Left renal pelvis (tissue), 4 donors: ENCODE measurements around the gene ATP6V1B1. TPM values are rescaled to one million over a fixed set of nuclear protein-coding genes. Genes with fewer than 3 reads are reported as not detected.

ENCODE experiments used
- DNase-seq, 4 donors: peaks; one replicate each; pipeline ENCODE4 v3.0.0-alpha.2; 2013; ENCODE audit warnings: low read depth in 4 of 4, low spot score in 3 of 4
- polyA plus RNA-seq, 4 donors: library from polyadenylated mRNA; unstranded; fragments of 120-200 nt; gene quantifications; one replicate each; pipeline ENCODE4 v1.2.1, GENCODE V29; 2013; ENCODE audit not compliant: insufficient read length in 4 of 4

The ATP6V1B1 gene
- polyA plus RNA-seq, 4 donors = 1.5 to 80.6 (median 64.2) TPM

DNA sequence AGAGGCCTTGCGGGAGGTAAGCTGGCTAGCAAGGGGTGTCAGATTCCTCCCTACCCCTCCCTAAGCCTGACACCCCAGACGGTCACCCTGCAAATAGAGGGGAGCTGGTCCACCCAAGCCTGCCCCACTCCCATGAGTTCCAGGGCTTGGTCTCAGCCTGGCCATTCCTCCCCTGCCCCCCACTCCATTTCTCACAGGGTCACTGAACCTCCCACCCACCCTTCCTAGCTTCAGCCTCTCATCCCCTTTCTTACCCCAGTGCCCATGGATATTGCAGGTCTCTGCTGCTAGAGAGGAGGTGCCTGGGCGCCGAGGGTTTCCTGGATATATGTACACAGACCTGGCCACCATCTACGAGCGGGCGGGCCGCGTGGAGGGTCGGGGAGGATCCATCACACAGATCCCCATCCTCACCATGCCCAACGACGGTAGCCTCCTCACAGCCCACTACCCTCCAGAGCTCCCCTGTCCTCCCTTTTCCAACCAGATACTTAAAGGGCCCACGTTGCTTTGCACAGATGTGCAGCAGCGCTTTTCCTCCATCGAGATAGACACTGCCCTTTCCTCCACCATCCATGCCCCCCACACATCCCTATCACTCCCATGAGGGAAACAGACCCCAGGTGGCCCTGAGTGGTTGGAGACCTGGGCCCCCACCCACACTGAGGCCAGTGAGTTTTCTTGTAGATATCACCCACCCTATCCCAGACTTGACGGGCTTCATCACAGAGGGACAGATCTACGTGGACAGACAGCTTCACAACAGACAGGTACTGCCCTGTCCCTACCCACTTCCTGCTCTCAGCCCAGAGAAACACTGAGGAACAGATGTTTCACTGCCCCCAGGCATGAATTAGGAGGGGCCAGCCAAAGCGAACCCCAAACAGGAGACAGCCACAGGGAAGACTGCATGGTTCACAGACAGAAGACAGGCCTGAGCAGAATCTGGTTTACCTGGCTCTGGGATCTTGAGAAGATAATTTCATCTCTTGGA is 27.5 kb downstream of the ATP6V1B1 start:
- DNase-seq = no peak

DNA sequence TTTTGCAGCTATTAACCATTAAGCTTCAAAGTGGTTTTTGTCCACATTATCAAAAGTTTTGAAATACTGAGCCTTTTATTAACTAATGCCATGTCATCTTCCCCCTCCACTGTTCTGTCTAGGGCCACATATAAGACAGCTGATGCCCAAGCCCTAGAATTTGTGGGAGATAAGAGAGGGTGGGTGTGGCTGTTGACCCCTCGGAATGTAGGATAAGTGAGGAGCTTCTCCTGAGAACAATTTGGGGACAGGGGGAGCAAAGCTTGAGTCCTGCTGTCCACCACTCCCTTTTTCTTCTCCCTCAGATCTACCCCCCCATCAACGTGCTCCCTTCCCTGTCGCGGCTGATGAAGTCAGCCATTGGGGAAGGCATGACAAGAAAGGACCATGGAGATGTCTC is 28.4 kb downstream of the ATP6V1B1 start:
- DNase-seq = no peak

DNA sequence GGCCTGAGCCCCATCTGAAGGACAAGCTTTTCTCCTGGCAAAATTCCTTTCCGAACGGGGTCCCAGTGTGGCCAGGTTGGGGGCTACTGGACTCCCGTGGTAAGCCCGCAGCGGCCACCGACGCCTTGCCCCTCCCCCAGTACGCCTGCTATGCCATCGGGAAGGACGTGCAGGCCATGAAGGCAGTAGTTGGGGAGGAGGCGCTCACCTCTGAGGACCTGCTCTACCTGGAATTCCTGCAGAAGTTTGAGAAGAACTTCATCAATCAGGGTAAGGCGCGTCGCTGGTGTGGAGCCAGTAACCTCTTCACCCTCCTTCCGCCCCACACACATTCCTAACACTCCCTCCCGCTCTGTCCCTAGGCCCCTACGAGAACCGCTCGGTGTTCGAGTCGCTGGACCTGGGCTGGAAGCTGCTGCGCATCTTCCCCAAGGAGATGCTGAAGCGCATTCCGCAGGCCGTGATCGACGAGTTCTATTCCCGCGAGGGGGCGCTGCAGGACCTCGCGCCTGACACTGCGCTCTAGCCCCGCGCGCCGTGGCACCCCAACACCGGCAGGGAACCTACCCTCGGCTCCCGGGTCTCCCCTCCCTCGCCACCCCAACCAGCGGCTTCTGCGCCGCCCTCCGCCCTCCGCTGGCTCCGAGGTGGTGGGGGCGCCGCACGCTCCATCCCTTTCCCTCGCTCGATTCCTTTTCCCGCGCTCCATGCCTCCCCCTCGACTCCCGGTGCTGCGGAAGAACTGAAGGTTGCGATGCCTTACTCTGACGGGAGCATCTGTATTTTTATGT is 29.1 kb downstream of the ATP6V1B1 start:
- DNase-seq = no peak

DNA sequence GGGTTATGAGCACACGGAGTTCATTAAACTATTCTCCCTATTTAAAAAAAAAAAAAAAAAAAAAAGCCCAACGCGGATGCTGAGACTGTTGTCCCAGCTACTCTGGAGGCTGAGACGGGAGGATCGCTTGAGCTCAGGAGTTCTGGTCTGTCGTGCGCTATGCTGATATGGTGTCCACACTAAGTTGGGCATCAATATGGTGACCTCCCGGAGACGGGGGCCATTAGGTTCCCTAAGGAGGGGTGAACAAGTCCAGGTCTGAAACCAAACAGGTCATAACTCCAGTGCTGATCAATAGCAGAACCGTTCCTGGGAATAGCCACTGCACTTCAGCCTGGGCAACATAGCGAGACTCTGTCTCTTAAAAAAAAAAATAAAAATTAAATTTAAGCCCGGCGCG is 29.8 kb downstream of the ATP6V1B1 start:
- DNase-seq = no peak

DNA sequence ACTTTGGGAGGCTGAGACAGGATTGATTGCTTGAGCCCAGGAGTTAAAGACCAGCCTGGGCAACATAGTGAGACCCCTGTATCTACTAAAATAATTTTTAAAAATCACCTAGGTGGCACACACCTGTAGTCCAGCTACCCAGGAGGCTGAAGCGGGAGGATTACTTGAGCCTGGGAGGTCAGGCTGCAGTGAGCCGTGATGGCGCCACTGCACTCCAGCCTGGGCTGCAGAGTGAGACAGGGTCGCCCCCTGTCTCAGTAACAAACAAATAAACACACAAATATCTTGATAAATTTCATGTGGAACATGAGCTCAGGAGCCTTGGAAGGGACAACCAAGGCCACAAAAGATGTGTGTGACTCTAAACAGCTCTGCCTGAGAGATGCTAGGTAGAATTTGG is 31.0 kb downstream of the ATP6V1B1 start:
- no peak for DNase-seq

DNA sequence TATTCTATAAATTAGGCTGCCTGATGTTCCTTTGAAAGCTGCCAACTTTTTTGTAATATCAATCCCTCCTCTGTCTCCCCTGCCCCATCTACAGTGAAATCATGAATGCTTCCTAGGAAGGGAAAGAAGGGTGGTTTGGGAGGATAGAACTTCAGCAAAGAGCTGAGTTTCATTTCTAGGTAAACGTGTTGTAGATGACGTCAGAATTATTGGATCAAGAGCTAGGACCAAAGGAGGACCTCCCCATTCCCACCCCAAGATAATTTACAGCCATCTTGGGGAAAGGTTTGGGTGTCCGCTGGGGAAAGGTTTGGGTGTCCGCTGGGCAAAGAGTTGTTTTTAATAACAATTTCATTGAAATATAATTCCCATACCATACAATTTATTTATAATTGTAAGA is 31.5 kb downstream of the ATP6V1B1 start:
- DNase-seq = no peak

DNA sequence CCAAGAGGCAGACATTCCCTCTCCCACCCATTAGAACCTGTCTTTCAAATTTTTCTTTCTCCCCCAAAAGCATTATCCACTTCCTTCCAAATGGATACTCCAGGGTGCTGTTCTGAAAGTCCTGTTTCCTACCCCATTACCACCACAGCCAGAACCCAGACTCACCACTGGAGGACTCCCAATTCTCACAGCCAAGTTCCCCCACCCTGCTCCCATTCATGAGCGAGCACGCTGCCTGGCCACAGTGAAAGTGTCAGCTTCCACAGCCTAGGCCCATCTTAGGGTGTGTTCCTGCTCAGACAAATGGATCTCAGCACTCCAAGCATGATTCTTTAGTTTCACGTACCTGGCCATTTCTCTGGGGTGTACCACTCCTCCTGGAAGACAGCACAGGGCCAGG is 38.9 kb downstream of the ATP6V1B1 start:
- DNase-seq = no peak

DNA sequence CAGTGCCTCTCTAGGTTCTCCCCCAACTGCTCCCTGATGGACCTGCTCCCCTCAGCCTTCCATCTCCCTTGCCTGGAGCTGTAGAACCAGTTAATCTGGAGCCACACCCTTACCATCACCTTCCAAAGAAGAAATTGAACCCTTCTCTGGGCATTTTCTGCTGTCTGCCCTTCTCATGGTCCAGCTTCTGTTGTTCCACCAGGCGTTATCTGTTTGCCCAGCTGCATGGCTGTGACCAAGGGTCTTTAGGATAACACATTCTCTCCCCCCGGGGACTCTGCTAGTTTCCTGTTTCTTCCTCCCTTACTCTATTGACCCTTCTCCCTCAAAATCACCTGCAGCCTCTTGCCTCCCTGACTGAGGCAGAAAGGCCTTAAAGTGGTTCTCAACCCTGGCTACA is 39.5 kb downstream of the ATP6V1B1 start:
- DNase-seq = no peak

DNA sequence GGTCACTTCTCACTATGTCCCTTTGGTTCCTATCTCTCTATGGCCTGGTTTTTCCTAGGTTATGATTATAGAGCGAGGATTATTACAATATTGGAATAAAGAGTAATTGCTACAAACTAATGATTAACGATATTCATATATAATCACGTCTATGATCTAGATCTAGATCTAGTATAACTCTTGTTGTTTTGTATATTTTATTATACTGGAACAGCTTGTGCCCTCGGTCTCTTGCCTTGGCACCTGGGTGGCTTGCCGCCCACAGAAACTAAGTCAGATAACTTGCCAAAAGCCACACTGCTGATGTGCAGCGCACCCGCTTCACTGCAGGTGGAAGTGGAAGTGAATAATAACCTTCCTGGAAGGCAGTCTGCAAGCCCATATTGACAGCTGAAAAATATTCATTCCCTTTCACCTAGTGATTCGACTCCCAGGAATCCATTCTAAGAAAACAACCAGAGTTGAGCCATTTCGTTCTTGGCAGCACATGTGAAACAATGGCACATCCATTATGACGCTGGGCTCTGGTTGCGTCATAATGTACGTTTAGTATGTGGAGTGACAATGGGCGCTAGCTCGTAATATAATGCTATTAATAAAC is 42.0 kb downstream of the ATP6V1B1 start:
- DNase-seq = no peak

DNA sequence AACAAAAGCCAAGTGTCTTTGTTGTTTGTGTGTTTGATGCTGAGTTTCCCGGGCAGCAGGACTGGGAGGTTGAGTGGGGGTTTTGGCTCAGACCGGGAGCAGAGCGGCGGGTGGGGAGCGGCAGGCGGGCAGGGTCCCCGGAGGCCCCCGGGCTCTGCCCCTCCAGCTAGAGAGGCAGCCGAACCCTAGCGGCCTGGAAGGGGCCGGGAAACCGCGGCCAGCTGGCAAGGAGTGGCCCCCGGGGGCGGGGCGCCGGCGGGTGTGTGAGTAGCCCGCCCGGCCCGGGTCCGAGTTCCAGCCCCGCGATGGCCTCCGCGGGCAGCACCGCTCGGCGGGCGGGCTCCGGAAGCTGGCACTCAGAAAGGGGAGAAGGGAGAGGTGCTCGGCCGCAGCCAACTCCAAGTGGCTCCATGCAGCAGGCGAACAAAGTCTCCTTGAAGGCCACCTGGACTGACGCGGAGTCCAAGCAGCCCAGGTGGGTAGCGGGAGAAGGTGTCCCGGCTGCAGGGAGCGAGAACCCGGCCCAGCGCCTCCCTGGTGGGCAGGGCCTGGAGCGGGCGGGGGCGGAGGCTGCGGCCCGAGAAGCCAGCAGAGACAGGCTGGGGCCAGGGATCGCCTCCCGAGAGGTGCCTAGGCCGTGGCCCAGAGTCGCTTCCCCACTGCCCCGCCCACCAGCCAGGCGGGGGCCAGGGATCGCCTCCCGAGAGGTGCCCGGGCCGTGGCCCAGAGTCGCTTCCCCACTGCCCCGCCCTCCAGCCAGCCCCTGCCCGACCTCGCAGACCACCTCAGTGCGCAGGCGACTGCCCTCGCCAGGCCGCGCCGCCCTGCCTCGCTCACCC is 42.9 kb downstream of the ATP6V1B1 start, which contains the start of gene ANKRD53:
Gene ANKRD53, plus strand, starts transcription at position 290 of the 839 bp plus-strand sequence. Its CDS starts 16 bp downstream, at position 306.
- DNase-seq = no peak

DNA sequence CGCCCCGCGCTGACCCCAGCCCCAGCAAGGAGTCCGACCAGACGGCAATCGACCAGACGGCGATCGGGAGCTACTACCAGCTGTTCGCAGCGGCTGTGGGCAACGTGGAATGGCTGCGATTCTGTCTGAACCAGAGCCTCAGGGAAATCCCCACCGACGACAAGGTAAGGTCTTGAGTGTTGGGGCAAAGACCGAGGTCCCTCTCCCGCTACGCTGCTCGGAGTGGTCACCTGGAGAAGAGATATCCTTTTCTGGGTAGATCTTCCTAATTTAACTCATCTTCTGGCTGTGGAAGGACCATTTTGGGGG is 43.4 kb downstream of the ATP6V1B1 start:
- no peak for DNase-seq

DNA sequence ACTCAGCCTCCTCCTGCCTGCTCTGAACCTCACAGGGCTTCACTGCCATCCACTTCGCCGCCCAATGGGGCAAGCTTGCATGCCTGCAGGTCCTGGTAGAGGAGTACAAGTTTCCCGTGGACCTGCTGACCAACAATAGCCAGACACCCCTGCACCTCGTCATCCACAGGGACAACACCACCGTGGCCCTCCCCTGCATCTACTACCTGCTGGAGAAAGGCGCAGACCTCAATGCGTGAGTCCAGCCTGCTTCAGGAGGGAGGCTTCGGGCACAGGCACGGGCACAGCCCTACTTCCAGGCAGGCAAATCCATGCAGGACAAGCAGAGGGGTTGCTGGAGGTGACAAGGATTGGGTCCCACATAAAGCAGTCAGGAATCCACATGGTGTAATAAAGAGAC is 43.9 kb downstream of the ATP6V1B1 start:
- DNase-seq = no peak

DNA sequence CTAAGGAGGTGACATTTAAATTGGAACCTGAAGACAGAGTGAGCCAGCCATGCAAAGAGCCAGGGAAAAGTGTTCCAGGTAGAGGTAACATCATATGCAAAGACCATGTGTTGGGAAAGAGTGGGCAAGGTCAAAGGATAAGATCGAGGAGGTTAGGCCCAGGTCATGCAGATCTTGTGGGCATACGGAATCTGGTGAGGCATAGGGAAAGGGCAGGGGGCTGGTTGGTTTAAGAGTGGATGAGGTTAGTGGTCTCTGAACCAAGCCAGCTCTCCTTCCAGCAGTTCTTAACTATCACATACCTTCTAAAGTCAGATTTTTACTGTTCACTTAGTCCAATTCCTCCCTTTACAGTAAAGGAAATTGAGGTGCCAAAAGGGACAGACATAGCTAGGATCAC is 45.7 kb downstream of the ATP6V1B1 start:
- no peak for DNase-seq

DNA sequence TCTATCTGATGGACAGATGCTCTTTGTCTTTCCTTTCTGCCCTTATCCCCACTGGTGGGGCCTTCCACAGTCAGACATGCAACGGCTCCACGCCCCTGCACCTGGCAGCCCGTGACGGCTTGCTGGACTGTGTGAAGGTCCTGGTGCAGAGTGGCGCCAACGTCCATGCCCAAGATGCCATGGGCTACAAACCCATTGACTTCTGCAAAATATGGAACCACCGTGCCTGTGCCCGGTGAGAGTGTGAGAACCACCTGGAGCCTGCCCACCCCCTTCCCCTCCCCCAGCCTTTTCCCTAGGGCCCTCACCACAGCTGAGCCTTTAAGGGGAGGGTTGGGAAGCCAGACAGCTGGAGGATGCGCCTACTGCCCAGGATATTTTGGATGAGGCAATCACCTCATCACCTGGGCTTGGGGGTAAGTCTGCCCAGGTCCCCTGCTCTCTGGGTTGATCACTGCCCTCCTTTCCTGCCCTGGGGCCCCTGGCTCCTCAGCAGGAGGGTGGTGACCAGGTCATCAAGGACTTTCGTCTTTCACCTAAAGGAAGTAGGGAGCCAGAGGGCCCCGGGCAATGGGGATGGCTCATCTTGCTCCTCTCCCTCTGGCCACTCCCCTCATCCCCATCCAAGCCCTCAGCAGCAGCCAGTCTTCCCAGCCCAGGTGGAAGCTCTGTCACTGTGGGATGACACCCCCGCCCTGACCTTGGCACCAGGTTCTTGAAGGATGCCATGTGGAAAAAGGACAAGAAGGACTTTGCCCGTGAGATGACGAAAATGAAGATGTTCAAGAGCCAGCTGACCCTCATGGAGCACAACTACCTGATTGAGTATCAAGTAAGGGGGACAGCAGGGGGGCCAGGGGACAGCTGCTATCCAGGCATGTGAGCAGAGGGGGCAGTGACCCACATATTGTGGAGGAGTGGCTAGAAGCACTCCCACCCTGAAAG is 46.4 kb downstream of the ATP6V1B1 start:
- DNase-seq = no peak

DNA sequence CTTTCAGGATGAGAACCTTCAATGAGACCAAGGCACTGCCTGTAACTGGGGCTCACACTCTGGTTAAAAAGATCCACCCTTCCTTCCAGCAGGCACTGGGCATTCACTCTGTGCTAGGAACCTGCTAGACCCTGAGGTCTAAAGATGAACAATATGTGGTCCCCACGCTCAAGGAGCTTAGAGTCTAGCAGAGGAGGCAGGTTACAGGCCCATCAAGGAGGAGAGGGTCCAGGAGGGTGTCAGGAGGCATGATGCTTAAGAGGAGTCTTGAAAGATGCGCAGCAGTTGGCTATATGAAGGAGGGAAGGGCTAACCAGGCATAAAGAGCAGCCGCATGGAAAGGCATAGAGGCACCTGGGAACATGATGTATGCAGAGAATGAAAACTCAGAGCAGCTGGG is 47.3 kb downstream of the ATP6V1B1 start:
- no peak for DNase-seq

DNA sequence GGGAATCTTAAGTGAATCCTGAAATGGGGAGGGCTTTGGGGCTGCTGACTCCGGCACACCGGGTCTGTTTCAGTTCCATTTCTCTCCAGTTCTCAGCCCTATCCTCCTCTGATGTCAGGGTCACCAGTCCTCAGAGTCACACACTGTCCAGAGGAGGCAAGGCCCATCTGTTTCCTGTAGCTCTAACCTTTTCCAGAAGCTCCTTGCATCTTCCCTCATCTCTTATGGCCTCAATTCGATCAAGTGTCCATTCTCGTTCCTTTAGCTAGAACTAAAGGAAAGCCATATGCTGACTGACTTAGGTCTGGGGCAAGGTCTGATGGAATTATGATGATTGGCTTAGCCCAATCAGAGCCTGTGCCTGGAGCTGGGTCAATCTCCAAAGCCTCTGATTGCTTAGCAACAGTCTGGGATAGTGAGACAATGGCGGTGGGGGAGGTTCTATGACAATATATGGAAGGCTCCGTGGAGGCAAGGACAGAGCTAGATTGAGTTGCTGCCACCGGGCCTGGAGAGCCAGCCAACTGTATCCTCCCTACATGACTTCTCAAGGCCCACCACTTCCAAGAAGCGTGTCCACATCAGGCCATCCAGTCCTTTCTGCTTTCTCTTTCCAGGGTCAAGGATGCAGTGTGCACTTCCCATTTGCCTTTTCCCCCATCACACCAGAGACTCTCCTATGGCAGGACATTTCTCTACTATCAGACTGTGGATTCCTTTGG is 48.0 kb downstream of the ATP6V1B1 start:
- no peak for DNase-seq

DNA sequence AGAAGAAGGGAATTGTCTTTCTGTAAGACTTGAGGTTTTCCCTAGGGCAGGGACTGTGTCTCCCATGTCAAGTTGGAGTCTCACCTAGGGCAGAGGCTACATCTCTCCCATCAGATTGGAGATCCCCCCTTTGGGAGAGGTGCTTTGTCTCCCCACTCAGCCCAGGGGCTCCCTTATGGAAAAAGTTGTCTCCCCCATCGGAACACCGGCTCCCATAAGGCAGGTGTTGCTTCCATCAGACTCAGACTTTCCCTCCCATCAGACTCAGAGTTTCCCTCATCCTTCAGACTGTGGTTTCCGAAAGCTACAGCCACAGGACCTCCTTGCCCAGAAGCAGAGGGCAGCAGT is 48.5 kb downstream of the ATP6V1B1 start:
- no peak for DNase-seq

DNA sequence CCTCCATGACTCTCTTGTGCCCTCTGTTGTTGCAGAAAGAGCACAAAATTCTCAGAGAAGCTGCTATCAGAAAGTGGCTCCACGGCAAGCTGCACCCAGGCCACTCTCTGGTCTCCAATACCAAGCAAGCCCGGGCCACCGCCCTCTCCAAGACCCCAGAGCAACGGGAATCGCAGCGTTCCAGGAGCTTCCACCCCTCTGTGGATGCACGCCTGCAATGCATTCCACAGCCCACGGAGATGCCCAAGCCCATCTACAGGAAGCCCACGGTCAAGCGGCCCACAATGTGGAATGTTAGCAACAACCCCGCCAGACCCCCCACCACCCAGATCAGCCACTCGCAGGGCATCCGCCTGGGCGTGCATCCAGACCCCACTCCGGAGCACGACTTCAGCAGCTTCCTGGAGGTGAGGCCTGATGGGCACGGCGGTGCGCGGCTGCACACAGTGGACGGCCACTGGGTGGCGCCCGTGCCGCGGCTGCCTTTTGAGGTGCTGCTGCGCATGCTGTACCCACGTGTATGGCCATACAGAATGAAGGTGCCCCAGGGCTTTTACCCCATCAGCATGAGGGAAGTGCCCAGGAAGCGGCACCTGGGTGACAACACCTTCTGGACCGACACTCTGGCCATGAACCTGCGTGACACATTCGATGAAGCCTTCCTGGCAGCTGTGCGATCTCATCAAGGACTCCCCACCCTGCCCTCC is 49.0 kb downstream of the ATP6V1B1 start:
- DNase-seq = no peak
